Adrenal gland (tissue), 19 donors: ENCODE measurements around the gene PSG1. TPM values are rescaled to one million over a fixed set of nuclear protein-coding genes. Genes with fewer than 3 reads are reported as not detected.
"Not testable (repeated sequence)": the region's sequence is repeated elsewhere in the genome, so short reads cannot be mapped to it uniquely, and the experiment has no call there.

Experiments used
- DNase-seq, 7 donors: peaks; one replicate each; pipeline ENCODE4 v3.0.0-alpha.2; 2019 to 2020
- H3K27ac ChIP-seq, 5 donors: fragments of 200-600 bp; sonication (generic) in 4 of 5; 1 replicate in 3 of 5; 2 replicates in 2 of 5; pipeline versions ENCODE4 v1.5.1 to v1.8.0; 2016 to 2020; ENCODE audit warnings: mild to moderate bottlenecking in 1 of 5
- H3K27me3 ChIP-seq: fragments of 200-600 bp; 2 replicates; pipeline ENCODE4 v1.8.0; 2021
- H3K36me3 ChIP-seq, 2 donors: fragments of 200-600 bp; replicated peaks in 1 of 2; 1 replicate in 1 of 2; 2 replicates in 1 of 2; pipeline versions ENCODE4 v1.5.1 to v1.8.0; 2018 to 2022
- H3K4me1 ChIP-seq, 2 donors: fragments of 200-600 bp; replicated peaks in 1 of 2; 1 replicate in 1 of 2; 2 replicates in 1 of 2; pipeline versions ENCODE4 v1.5.1 to v1.8.0; 2018 to 2021
- H3K4me3 ChIP-seq, 4 donors: fragments of 200-600 bp; sonication (generic) in 3 of 4; one replicate each; pipeline ENCODE4 v1.5.1; 2016 to 2018
- H3K9me3 ChIP-seq, 3 donors: fragments of 200-600 bp; sonication (generic) in 1 of 3; replicated peaks in 1 of 3; 1 replicate in 2 of 3; 2 replicates in 1 of 3; pipeline versions ENCODE4 v1.5.1 to v1.8.0; 2016 to 2021
- POLR2A ChIP-seq, 2 donors: fragments of 450-650 bp; IDR thresholded peaks; one replicate each; pipeline ENCODE4 v1.6.1; 2017; ENCODE audit warnings: antibody characterized with exemption in 2 of 2, mild to moderate bottlenecking in 2 of 2, moderate library complexity in 1 of 2
- WGBS, 4 donors: extraction: QIAGEN DNeasy Blood & Tissue Kit in 2 of 4; methylation state at CpG; one replicate each; pipeline versions ENCODE4 v1.1.5 to v1.1.7; 2013 to 2017; 5-methylcytosine and 5-hydroxymethylcytosine counted together
- intact Hi-C, 2 donors: fragments of 100-400 bp; cut with DNase I; formaldehyde crosslinking; loops; one replicate each; pipeline versions ENCODE4 v1.14.1 to v1.15.0; 2022 to 2023
- long read RNA-seq, 10 donors: library from polyadenylated mRNA in 3 of 10; unstranded in 2 of 10; stranded (forward) in 1 of 10; transcript quantifications; one replicate each; pipeline ENCODE4 v2.0.0 and lab custom pipeline, GENCODE V29; 2021 to 2026
- polyA plus RNA-seq, 3 donors: library from polyadenylated mRNA; stranded (reverse); fragments of 200-250 nt in 2 of 3; fragments of 350-450 nt in 1 of 3; fragmentation: Illumina TruSeq in 1 of 3; extraction: RNeasy Lipid Tissue Mini Kit (QIAGEN cat#74804) in 1 of 3; gene quantifications; one replicate each; pipeline ENCODE4 v1.2.3, GENCODE V29; 2013 to 2014
- total RNA-seq, 9 donors: library from RNA; depleted of rRNA in 4 of 9; stranded (reverse); fragments of >200 nt in 4 of 9; fragments of 120-200 nt in 1 of 9; fragmentation: NEBNext Ultra II Directional in 1 of 9; extraction: Animal tissue kit (Norgen Biotek cat#: 25700) in 1 of 9; gene quantifications; one replicate each; pipeline versions ENCODE4 v1.1.0 to v1.2.4, GENCODE V29; 2013 to 2023
- TF ChIP-seq, protein P1 (sequence below), 6 experiments: fragments of 450-650 bp in 4 of 6; fragments of 200-600 bp in 2 of 6; sonication (generic) in 1 of 6; IDR thresholded peaks; 1 replicate in 5 of 6; 2 replicates in 1 of 6; pipeline versions ENCODE4 v1.5.1 to v1.8.0; 2016 to 2021; ENCODE audit warnings: antibody characterized with exemption in 6 of 6, mild to moderate bottlenecking in 2 of 6, moderate library complexity in 1 of 6
- donor health status: healthy with polysubstance abuse.
- donor health status: Bipolar disorder and iron deficiency.
- donor health status: DM: yes; HTN: yes; CAD: no.
- donor health status: DM: no; HTN: no; CAD: no.
- donor health status: DM: no; HTN: no; CAD: no.
- donor health status: DM: yes; HTN: yes; CAD: no.

The PSG1 gene
- total RNA-seq, result under 1 TPM in 1 of 9 donors, not detected in 8; 0.11 TPM
- not detected for polyA plus RNA-seq
- long read RNA-seq, donor 1, result 0 reads
- long read RNA-seq, donor 2, result 0 reads
- long read RNA-seq, donor 3, result 0 reads
- long read RNA-seq, donor 4, result 0 reads
- long read RNA-seq, donor 5, result 0 reads
- long read RNA-seq, donor 6, result 0 reads
- long read RNA-seq, donor 7, partial matches to known transcripts, result 0 of 1 reads
- long read RNA-seq, donor 7, other reads (novel, unspliced or antisense), result 0 of 1 reads
- long read RNA-seq, donor 8, result 0 reads
- long read RNA-seq, donor 9, result 0 reads
- long read RNA-seq, donor 10, result 0 reads

DNA sequence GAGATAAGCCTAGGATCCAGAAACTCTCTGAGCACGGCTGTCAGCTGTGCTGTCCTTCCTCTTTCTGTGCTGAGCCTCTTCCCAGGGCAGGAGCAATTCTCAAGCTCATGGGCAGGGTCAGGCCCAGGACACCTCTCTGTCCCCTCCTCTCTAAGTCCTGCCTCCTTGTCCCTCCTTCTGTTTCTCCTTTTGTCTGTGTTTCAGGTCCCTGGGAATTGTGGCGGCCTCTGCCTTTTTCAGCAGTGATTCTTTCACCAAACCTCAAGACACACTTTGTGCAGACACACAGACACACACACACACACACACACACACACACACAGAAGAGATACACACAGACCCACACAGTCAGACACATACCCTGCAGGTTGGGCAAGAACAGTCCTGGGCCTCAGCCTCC lies at the start of gene PSG1:
PSG1 (minus strand) TSS at position 101 of the 400 bp plus-strand sequence. CDS start 132 bp downstream, outside the sequence.
- Histone ChIP-seq H3K4me1 (no peaks in the 10 kb centered on the region), H3K27me3 (no peaks in the 10 kb centered on the region), H3K36me3 (no peaks in the 10 kb centered on the region), H3K9me3 (no peaks in the 10 kb centered on the region), H3K27ac (no peak within 1 kb of the TSS), H3K4me3 (no peak within 1 kb of the TSS)
- TF ChIP-seq POLR2A (IDR thresholded peaks at IDR 0.05), result no peak
- TF ChIP-seq, protein P1, sequence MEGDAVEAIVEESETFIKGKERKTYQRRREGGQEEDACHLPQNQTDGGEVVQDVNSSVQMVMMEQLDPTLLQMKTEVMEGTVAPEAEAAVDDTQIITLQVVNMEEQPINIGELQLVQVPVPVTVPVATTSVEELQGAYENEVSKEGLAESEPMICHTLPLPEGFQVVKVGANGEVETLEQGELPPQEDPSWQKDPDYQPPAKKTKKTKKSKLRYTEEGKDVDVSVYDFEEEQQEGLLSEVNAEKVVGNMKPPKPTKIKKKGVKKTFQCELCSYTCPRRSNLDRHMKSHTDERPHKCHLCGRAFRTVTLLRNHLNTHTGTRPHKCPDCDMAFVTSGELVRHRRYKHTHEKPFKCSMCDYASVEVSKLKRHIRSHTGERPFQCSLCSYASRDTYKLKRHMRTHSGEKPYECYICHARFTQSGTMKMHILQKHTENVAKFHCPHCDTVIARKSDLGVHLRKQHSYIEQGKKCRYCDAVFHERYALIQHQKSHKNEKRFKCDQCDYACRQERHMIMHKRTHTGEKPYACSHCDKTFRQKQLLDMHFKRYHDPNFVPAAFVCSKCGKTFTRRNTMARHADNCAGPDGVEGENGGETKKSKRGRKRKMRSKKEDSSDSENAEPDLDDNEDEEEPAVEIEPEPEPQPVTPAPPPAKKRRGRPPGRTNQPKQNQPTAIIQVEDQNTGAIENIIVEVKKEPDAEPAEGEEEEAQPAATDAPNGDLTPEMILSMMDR (IDR thresholded peaks at IDR 0.05), result no peak
- no peak for DNase-seq
- WGBS, 4 donors, result 16 to 77% (median 49%) methylated on average over 2 of the region's 2 CpGs
- intact Hi-C loops, result no loop called here

GRCh38 chr19:42928896-42929295 lies 49.4 kb upstream of the PSG1 start:
- H3K4me1 ChIP-seq, result no peaks in the 10 kb centered on the region
- no peaks in the 10 kb centered on the region for H3K27me3 ChIP-seq
- no peaks in the 10 kb centered on the region for H3K9me3 ChIP-seq
- H3K4me3 ChIP-seq, result no peak overlapping the region
- 74 to 90% (median 80%) methylated on average over 2 to 3 of the region's 3 CpGs for WGBS, 4 donors
- intact Hi-C loops, result no loop called here
- DNase-seq, result no peak
- H3K27ac ChIP-seq, result no peak overlapping the region
- H3K36me3 ChIP-seq, result no peaks in the 10 kb centered on the region
- TF ChIP-seq POLR2A (IDR thresholded peaks at IDR 0.05), result no peak
- TF ChIP-seq, protein P1 (IDR thresholded peaks at IDR 0.05), result no peak

- H3K9me3 ChIP-seq, result no peaks in the 10 kb centered on the region
- H3K4me3 ChIP-seq, result no peak overlapping the region
- no peak overlapping the region for H3K27ac ChIP-seq
- TF ChIP-seq, protein P1 (IDR thresholded peaks at IDR 0.05), result no peak
- no peak for TF ChIP-seq POLR2A (IDR thresholded peaks at IDR 0.05)
- H3K36me3 ChIP-seq, result no peaks in the 10 kb centered on the region
- no peak for DNase-seq
- no peaks in the 10 kb centered on the region for H3K27me3 ChIP-seq
- H3K4me1 ChIP-seq, result no peaks in the 10 kb centered on the region
- WGBS, 4 donors, result 0 to 60% (median 50%) methylated on average over 1 to 2 of the region's 2 CpGs
- intact Hi-C loops, result no loop called here
Measured at GRCh38 chr19:42926781-42927180, 47.3 kb upstream of the PSG1 start.

DNA sequence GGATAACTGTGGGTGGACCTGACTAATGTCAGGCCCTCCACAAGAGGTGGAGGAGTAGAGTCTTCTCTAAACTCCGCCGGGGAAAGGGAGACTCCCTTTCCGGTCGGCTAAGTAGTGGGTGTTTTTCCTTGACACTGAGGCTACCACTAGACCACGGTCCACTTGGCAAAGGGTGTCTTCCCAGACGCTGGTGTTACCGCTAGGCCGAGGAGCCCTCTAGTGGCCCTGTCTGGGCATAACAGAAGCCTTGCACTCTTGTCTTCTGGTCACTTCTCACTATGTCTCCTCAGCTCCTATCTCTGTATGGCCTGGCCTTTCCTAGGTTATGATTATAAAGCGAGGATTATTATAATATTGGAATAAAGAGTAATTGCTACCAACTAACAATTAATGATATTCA lies 43.6 kb upstream of the PSG1 start:
- intact Hi-C loops, H3K27me3 ChIP-seq, H3K27ac ChIP-seq, H3K36me3 ChIP-seq, H3K9me3 ChIP-seq, H3K4me3 ChIP-seq, H3K4me1 ChIP-seq: not testable (repeated sequence)
- DNase-seq, result peak in 4 of 7 donors; percentile 40 to 60 (median 50)
- WGBS, 4 donors, result 33 to 53% (median 46%) methylated on average over 8 to 9 of the region's 9 CpGs
- TF ChIP-seq, protein P1 (IDR thresholded peaks at IDR 0.05), result peak; percentile 17 to 42 (median 33)

DNA sequence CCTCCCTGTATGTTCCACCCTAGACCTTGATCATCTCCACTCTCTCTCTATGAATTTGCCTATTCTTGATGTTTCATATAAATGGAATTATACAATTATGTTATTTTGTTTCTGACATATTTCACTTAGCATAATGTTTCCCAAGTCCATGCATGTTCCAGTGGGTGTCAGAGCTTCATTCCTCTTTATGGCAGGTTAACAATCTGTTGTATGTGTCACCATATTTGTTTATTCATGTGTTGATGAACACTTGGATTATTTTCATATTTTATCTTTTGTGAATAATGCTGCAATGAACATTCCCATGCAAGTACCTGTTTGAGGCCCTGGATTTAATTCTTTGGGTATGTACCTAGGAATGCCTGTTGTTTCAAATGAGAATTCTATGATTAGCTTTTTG lies 41.5 kb upstream of the PSG1 start:
- DNase-seq, H3K4me1 ChIP-seq, intact Hi-C loops, H3K27me3 ChIP-seq, H3K36me3 ChIP-seq, H3K4me3 ChIP-seq, H3K9me3 ChIP-seq, H3K27ac ChIP-seq: not testable (repeated sequence)
